Nephron progenitor cell (in vitro differentiated cells): ENCODE measurements around the gene NTM.

Experiments used
- DNase-seq: peaks from one replicate; pipeline ENCODE4 v3.0.0; 2021
- H3K27ac Mint-ChIP-seq: 2 replicates; pipeline ENCODE4 v1.8.0; 2021; ENCODE audit warnings: mild to moderate bottlenecking, moderate library complexity, mixed read lengths
- H3K27me3 Mint-ChIP-seq: 2 replicates; pipeline ENCODE4 v1.8.0; 2021; ENCODE audit warnings: mild to moderate bottlenecking, low read depth, mixed read lengths; ENCODE audit not compliant: poor library complexity
- H3K36me3 Mint-ChIP-seq: 2 replicates; pipeline ENCODE4 v1.8.0; 2021; ENCODE audit warnings: low read depth, mixed read lengths
- H3K4me1 Mint-ChIP-seq: 2 replicates; pipeline ENCODE4 v1.8.0; 2021; ENCODE audit warnings: mixed read lengths
- H3K4me3 Mint-ChIP-seq: 2 replicates; pipeline ENCODE4 v1.8.0; 2021; ENCODE audit warnings: mild to moderate bottlenecking, moderate library complexity, mixed read lengths
- H3K9me3 Mint-ChIP-seq: 2 replicates; pipeline ENCODE4 v1.8.0; 2021; ENCODE audit warnings: mild to moderate bottlenecking, moderate library complexity, mixed read lengths
- TF ChIP-seq, protein P1 (sequence below): fragments of 200-600 bp; sonication (generic); IDR thresholded peaks from 2 replicates; pipeline ENCODE4 v1.5.0; 2021; ENCODE audit warnings: antibody characterized with exemption

Gene NTM

DNA sequence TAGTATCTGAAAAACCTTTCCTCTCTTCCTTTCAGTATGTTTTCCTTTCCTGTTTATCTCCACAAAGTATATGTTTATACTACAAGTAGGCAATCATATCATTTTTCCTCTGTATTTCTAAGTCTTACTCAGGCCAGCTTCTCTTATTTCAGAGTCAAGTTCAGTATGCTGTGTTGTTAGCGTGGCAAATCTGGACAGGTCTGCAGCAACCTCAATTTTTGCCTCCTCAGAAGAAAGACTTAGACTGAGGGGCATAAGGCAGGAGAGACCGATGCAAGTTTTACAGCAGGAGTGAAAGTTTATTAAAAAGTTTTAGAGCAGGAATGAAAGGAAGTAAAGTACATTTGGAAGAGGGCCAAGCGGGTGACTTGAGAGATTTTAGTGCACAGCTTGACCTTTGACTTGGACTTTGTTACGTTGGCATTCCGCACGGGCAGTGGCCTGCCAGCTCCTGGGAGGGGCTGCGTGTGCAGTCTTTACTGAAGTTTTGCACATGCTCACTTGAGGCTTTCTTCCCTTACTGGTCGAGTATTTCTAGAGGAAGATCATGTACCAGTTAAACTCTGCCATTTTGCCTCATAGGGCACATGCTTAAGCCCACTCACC, 343.2 kb downstream of the NTM start:
- TF ChIP-seq, protein P1, sequence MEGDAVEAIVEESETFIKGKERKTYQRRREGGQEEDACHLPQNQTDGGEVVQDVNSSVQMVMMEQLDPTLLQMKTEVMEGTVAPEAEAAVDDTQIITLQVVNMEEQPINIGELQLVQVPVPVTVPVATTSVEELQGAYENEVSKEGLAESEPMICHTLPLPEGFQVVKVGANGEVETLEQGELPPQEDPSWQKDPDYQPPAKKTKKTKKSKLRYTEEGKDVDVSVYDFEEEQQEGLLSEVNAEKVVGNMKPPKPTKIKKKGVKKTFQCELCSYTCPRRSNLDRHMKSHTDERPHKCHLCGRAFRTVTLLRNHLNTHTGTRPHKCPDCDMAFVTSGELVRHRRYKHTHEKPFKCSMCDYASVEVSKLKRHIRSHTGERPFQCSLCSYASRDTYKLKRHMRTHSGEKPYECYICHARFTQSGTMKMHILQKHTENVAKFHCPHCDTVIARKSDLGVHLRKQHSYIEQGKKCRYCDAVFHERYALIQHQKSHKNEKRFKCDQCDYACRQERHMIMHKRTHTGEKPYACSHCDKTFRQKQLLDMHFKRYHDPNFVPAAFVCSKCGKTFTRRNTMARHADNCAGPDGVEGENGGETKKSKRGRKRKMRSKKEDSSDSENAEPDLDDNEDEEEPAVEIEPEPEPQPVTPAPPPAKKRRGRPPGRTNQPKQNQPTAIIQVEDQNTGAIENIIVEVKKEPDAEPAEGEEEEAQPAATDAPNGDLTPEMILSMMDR, result no peak
- no peak for DNase-seq
- Mint-ChIP-seq H3K4me3 (no peak overlapping the region), H3K27me3 (peaks cover 8% of the 10 kb centered on the region), H3K4me1 (no peaks in the 10 kb centered on the region), H3K9me3 (peaks cover 38% of the 10 kb centered on the region), H3K36me3 (no peaks in the 10 kb centered on the region), H3K27ac (no peak overlapping the region)

GRCh38 chr11:131717616-131718015, 347.2 kb downstream of the NTM start:
- Mint-ChIP-seq H3K4me1 (no peaks in the 10 kb centered on the region), H3K9me3 (peaks cover 19% of the 10 kb centered on the region), H3K27me3 (peaks cover 5% of the 10 kb centered on the region), H3K36me3 (no peaks in the 10 kb centered on the region), H3K27ac (no peak overlapping the region), H3K4me3 (no peak overlapping the region)
- TF ChIP-seq, protein P1, result no peak
- no peak for DNase-seq

DNA sequence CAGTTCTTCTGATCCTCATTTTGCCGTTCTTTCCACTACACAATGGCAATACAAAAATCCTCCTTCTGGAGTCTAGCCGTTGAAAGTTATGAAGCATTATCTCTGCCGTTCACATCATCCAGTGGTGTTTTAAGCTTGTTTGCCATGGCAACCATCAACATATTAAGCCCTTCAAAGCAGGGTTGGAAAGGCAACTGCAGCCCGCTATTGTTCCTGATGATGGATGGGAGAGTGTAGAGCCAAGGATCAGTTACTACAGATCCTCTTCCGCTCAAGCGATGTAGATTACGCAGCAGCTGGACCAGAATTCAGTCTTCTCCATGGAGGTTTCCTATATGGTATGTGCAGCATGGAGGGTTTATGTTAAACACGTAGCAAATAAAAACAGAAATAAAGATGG, 352.7 kb downstream of the NTM start:
- no peaks in the 10 kb centered on the region for H3K9me3 Mint-ChIP-seq
- TF ChIP-seq, protein P1, result no peak
- peaks cover 6% of the 10 kb centered on the region for H3K27me3 Mint-ChIP-seq
- DNase-seq, result no peak
- no peaks in the 10 kb centered on the region for H3K36me3 Mint-ChIP-seq
- H3K27ac Mint-ChIP-seq, result no peak overlapping the region
- no peak overlapping the region for H3K4me3 Mint-ChIP-seq
- peaks cover 23% of the 10 kb centered on the region for H3K4me1 Mint-ChIP-seq

DNA sequence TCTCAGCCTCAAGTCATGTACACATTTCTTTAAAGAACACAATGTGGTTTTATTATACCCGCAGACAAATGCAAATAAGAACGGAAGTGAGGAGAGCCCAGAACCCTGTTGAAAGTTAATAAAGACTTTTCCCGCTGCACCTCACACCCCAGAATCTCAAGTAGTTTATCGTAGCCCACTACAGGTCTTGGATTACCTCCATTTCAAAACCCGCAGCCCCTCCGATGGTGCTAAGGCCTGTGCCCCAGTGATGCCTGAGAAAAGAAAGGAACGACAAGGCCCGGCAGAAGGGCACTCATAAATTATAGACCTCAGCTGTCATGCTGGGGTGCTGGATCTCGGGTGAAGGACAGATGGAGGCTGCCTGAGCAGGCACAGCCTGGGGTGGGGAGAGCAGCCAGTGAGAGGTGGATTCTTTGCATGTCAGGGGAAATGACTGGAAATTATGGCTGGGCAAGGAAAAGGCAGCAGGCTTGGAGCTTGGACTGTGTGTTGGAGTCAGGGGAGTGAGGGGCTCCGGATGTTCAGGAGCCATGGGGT, 354.1 kb downstream of the NTM start:
- Mint-ChIP-seq H3K27me3 (peaks cover 4% of the 10 kb centered on the region), H3K9me3 (no peaks in the 10 kb centered on the region), H3K4me1 (peaks cover 23% of the 10 kb centered on the region), H3K27ac (peak overlapping the region; percentile 66), H3K36me3 (no peaks in the 10 kb centered on the region), H3K4me3 (no peak overlapping the region)
- TF ChIP-seq, protein P1, result no peak
- peak; percentile 21 for DNase-seq

DNA sequence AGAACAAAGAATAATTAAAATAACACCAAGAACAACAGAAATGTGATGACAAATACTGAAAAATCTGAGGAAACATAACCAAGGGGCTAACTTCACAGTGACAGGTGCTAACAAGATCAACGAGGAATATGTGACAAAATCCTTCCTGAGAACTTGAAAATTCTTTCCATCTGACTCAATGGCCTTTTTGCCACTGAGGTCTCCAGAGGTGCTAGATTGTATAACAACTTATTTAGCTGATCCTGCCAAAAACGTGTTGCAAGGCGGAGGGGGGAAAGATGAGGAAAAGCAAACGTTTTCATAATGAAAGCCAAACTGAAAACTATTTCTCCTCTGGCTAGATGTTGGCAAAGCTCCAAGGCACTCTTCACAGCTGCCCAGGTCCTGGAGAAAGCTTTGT, 364.5 kb downstream of the NTM start:
- Mint-ChIP-seq H3K27me3 (peaks cover 37% of the 10 kb centered on the region), H3K4me1 (peaks cover 34% of the 10 kb centered on the region), H3K9me3 (no peaks in the 10 kb centered on the region), H3K4me3 (no peak overlapping the region), H3K36me3 (no peaks in the 10 kb centered on the region), H3K27ac (no peak overlapping the region)
- no peak for DNase-seq
- TF ChIP-seq, protein P1, result no peak

DNA sequence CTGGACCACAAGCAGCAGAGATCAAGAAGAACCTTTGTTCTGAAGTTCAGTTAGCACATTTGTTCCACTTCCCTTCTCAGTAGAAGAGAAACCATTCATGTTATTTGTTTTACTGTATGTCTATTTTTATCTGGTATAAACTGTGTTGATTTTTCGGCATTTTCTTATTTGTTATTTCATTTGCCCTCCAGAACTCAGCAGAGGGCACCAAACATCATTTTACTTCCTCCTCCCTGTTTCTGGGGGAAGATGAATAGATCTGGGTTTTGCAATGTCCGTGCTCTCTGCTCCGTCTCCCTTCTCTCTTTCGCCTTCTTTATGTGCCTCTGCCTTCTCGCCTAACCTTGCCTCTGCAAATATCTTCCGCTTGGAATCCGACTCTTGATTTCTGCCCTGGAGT, 366.9 kb downstream of the NTM start:
- Mint-ChIP-seq H3K4me3 (no peak overlapping the region), H3K4me1 (peaks cover 41% of the 10 kb centered on the region), H3K9me3 (no peaks in the 10 kb centered on the region), H3K27ac (peak overlapping the region; percentile 49), H3K27me3 (peaks cover 39% of the 10 kb centered on the region), H3K36me3 (no peaks in the 10 kb centered on the region)
- TF ChIP-seq, protein P1, result no peak
- DNase-seq, result no peak
